Stomach (tissue), 4 donors: ENCODE results near the gene IGF1R.

Experiments
- EP300 ChIP-seq: sonication (generic); formaldehyde crosslinking; IDR thresholded peaks from one replicate; pipeline ENCODE4 v1.6.1; 2017; ENCODE audit warnings: antibody characterized with exemption
- POLR2A ChIP-seq, 4 donors: fragments of 450-650 bp; IDR thresholded peaks; one replicate each; pipeline ENCODE4 v1.6.1; 2016; ENCODE audit warnings: antibody characterized with exemption in 4 of 4, control low read depth in 2 of 4, mild to moderate bottlenecking in 1 of 4, moderate library complexity in 1 of 4

- TF ChIP-seq EP300 (no peak), POLR2A (IDR thresholded peaks at IDR 0.05) (no peak)
These were observed 138.4 kb downstream of the IGF1R start for GRCh38 chr15:98786717-98787116.
